ENCODE measurements around the gene TEX35.
"Not testable (repeated sequence)": the region's sequence is repeated elsewhere in the genome, so short reads cannot be mapped to it uniquely, and the experiment has no call there.

The TEX35 gene

GRCh38 chr1:178495741-178496409 is 17.0 kb upstream of the TEX35 start:
- DNase-seq: no peak

- DNase-seq: no peak
Measured at GRCh38 chr1:178496410-178497135, 16.3 kb upstream of the TEX35 start, which contains the start of gene CLEC20A. TSS of gene CLEC20A (minus strand) at chr1:178496964. CDS start at chr1:178496939, 25 bp downstream.

- no peak for DNase-seq
Measured at GRCh38 chr1:178497903-178498478, 14.9 kb upstream of the TEX35 start.

GRCh38 chr1:178498896-178499675 is 13.8 kb upstream of the TEX35 start:
- DNase-seq: no peak

- DNase-seq: no peak
Measured at GRCh38 chr1:178500091-178500770, 12.7 kb upstream of the TEX35 start.

- DNase-seq: no peak
Measured at GRCh38 chr1:178500936-178501554, 11.9 kb upstream of the TEX35 start.

- no peak for DNase-seq
Measured at GRCh38 chr1:178501705-178502329, 11.1 kb upstream of the TEX35 start.

- no peak for DNase-seq
Measured at GRCh38 chr1:178502330-178502714, 10.6 kb upstream of the TEX35 start.

GRCh38 chr1:178502856-178503255 is 10.1 kb upstream of the TEX35 start:
- no peak for DNase-seq

- not testable (repeated sequence) for DNase-seq
Measured at GRCh38 chr1:178503316-178503715, 9.6 kb upstream of the TEX35 start.

- DNase-seq: no peak
Measured at GRCh38 chr1:178503849-178504248, 9.1 kb upstream of the TEX35 start.

GRCh38 chr1:178504286-178504685 is 8.6 kb upstream of the TEX35 start:
- no peak for DNase-seq

- no peak for DNase-seq
Measured at GRCh38 chr1:178506177-178506576, 6.7 kb upstream of the TEX35 start.

- DNase-seq: no peak
Measured at GRCh38 chr1:178506669-178507068, 6.2 kb upstream of the TEX35 start.

- DNase-seq: no peak
Measured at GRCh38 chr1:178509414-178510007, 3.4 kb upstream of the TEX35 start.

GRCh38 chr1:178510155-178510554 is 2.8 kb upstream of the TEX35 start:
- DNase-seq: no peak

GRCh38 chr1:178513278-178513983 is 522 bp downstream of the TEX35 start:
- DNase-seq: no peak

- no peak for DNase-seq
Measured at GRCh38 chr1:178516110-178516509, 3.2 kb downstream of the TEX35 start.

GRCh38 chr1:178518894-178519293 is 6.0 kb downstream of the TEX35 start:
- no peak for DNase-seq

- DNase-seq: no peak
Measured at GRCh38 chr1:178520803-178521202, 7.9 kb downstream of the TEX35 start.

GRCh38 chr1:178521241-178521640 is 8.3 kb downstream of the TEX35 start:
- no peak for DNase-seq
